C4-2B (cell line): ENCODE measurements around the gene CASZ1.

Source experiments
- ZFX ChIP-seq: fragments of 450-650 bp; IDR thresholded peaks from 2 replicates; pipeline ENCODE4 v1.6.1; 2017
- TF ChIP-seq, protein P1 (sequence below): fragments of 450-650 bp; conservative IDR thresholded peaks from 2 replicates; pipeline ENCODE4 v1.5.1; 2017; ENCODE audit warnings: mild to moderate bottlenecking

GRCh38 chr1:10678852-10679251, 117.6 kb downstream of the CASZ1 start:
- no peak for TF ChIP-seq ZFX
- TF ChIP-seq, protein P1, sequence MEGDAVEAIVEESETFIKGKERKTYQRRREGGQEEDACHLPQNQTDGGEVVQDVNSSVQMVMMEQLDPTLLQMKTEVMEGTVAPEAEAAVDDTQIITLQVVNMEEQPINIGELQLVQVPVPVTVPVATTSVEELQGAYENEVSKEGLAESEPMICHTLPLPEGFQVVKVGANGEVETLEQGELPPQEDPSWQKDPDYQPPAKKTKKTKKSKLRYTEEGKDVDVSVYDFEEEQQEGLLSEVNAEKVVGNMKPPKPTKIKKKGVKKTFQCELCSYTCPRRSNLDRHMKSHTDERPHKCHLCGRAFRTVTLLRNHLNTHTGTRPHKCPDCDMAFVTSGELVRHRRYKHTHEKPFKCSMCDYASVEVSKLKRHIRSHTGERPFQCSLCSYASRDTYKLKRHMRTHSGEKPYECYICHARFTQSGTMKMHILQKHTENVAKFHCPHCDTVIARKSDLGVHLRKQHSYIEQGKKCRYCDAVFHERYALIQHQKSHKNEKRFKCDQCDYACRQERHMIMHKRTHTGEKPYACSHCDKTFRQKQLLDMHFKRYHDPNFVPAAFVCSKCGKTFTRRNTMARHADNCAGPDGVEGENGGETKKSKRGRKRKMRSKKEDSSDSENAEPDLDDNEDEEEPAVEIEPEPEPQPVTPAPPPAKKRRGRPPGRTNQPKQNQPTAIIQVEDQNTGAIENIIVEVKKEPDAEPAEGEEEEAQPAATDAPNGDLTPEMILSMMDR, result no peak
